Heart right ventricle (tissue), 16 donors: Measurements from ENCODE around the gene DHRS1. TPM values are rescaled to one million over a fixed set of nuclear protein-coding genes. Genes with fewer than 3 reads are reported as not detected.
A peak's percentile ranks its signal among the peaks of the same experiment; 100 is the strongest.

ENCODE experiments used
- ATAC-seq, 8 donors: fragments of 200-7000 bp; cut with Tn5 transposase; one replicate each; pipeline ENCODE4 v1.9.1; 2020; ENCODE audit warnings: mild to moderate bottlenecking in 8 of 8, moderate library complexity in 8 of 8, moderate number of reproducible peaks in 1 of 8
- DNase-seq, 2 donors: peaks; one replicate each; pipeline ENCODE4 v3.0.0-alpha.2; 2020
- H3K27ac ChIP-seq, 10 donors: fragments of 200-600 bp; sonication (generic) in 2 of 10; one replicate each; pipeline versions ENCODE4 v1.5.0 to v1.8.0; 2020 to 2022; ENCODE audit warnings: mild to moderate bottlenecking in 3 of 10
- H3K27me3 ChIP-seq, 7 donors: fragments of 200-600 bp; one replicate each; pipeline ENCODE4 v1.8.0; 2021 to 2022; ENCODE audit warnings: mild to moderate bottlenecking in 2 of 7
- H3K36me3 ChIP-seq, 9 donors: fragments of 200-600 bp; sonication (generic) in 1 of 9; one replicate each; pipeline versions ENCODE4 v1.5.0 to v1.8.0; 2020 to 2022; ENCODE audit warnings: mild to moderate bottlenecking in 2 of 9
- H3K4me1 ChIP-seq, 9 donors: fragments of 200-600 bp; sonication (generic) in 1 of 9; one replicate each; pipeline versions ENCODE4 v1.5.0 to v1.8.0; 2020 to 2022; ENCODE audit warnings: mild to moderate bottlenecking in 4 of 9
- H3K4me3 ChIP-seq, 10 donors: fragments of 200-600 bp; sonication (generic) in 2 of 10; one replicate each; pipeline versions ENCODE4 v1.5.0 to v1.8.0; 2020 to 2022; ENCODE audit warnings: mild to moderate bottlenecking in 7 of 10, moderate library complexity in 2 of 10
- H3K9me3 ChIP-seq, 11 donors: fragments of 200-600 bp in 10 of 11; sonication (generic) in 2 of 11; one replicate each; pipeline versions ENCODE4 v1.5.0 to v1.8.0; 2013 to 2022; ENCODE audit warnings: mild to moderate bottlenecking in 2 of 11, control low read depth in 1 of 11, moderate library complexity in 1 of 11
- WGBS, 2 donors: extraction: QIAGEN DNeasy Blood & Tissue Kit; methylation state at CpG; one replicate each; pipeline ENCODE4 v1.1.7; 2013; ENCODE audit warnings: inconsistent platforms in 1 of 2; 5-methylcytosine and 5-hydroxymethylcytosine counted together
- intact Hi-C, 10 donors: fragments of 100-400 bp; cut with DNase I; formaldehyde crosslinking; loops; one replicate each; pipeline versions ENCODE4 v1.11.1 to v1.14.2; 2022
- polyA plus RNA-seq, 2 donors: library from polyadenylated mRNA; stranded (reverse); fragments of 200-250 nt; gene quantifications; one replicate each; pipeline ENCODE4 v1.2.3, GENCODE V29; 2013
- total RNA-seq, 10 donors: library from RNA; stranded (reverse); fragmentation: NEBNext Ultra II Directional in 3 of 10; extraction: Animal tissue kit (Norgen Biotek cat#: 25700) in 3 of 10; gene quantifications; one replicate each; pipeline versions ENCODE4 v1.2.1 to v1.2.4, GENCODE V29; 2021 to 2023
- TF ChIP-seq, protein P1 (sequence below), 9 donors: fragments of 200-600 bp; sonication (generic) in 2 of 9; IDR thresholded peaks; one replicate each; pipeline versions ENCODE4 v1.5.0 to v1.8.0; 2021 to 2022; ENCODE audit warnings: antibody characterized with exemption in 9 of 9, mild to moderate bottlenecking in 5 of 9, moderate library complexity in 1 of 9
- donor health status: Arrhythmogenic right ventricular cardiomyopathy.
- donor health status: ischemic (EF 13 %, LVEDD 7.1; RV severe dilation, severe dysfunction).
- donor health status: healthy with polysubstance abuse.
- donor health status: DM: no; HTN: yes; CAD: no.
- donor health status: DM: no; HTN: no; CAD: no.
- donor health status: ischemic (EF 25% LVEDD 6.9; RV normal size, moderate dysfunction).
- donor health status: ischemic (EF 25% LVEDD 5.7; RV mildly dilated, moderate dysfunction).
- donor health status: healthy.
- donor health status: DM: yes; HTN: yes; CAD: no.
- donor health status: Ischemic cardiomyopathy.
- donor health status: ischemic (EF 35%, LVEDD 5.7; RV mildly dilated, moderate dysfunction).
- donor health status: nonischemic (EF 11% LVEDD 7.7; RV severe dilation, severe dysfunction).
- donor health status: DM: yes; HTN: yes; CAD: no.
- donor health status: PGD.
- donor health status: ischemic (EF 29% LVEDD 5.4; RV normal size, mild dysfunction).
- donor health status: nonischemic (EF 23%, LVEDD 6.1; RV moderate dilation, normal function).

Gene DHRS1
- total and polyA plus RNA-seq, 12 donors, result 6.9 to 11.6 (median 9.0) TPM

GRCh38 chr14:24335461-24336171 is 36.0 kb upstream of the DHRS1 start:
- TF ChIP-seq, protein P1, sequence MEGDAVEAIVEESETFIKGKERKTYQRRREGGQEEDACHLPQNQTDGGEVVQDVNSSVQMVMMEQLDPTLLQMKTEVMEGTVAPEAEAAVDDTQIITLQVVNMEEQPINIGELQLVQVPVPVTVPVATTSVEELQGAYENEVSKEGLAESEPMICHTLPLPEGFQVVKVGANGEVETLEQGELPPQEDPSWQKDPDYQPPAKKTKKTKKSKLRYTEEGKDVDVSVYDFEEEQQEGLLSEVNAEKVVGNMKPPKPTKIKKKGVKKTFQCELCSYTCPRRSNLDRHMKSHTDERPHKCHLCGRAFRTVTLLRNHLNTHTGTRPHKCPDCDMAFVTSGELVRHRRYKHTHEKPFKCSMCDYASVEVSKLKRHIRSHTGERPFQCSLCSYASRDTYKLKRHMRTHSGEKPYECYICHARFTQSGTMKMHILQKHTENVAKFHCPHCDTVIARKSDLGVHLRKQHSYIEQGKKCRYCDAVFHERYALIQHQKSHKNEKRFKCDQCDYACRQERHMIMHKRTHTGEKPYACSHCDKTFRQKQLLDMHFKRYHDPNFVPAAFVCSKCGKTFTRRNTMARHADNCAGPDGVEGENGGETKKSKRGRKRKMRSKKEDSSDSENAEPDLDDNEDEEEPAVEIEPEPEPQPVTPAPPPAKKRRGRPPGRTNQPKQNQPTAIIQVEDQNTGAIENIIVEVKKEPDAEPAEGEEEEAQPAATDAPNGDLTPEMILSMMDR (IDR thresholded peaks at IDR 0.05), result no peak
- Histone ChIP-seq H3K9me3 (no peaks in the 10 kb centered on the region), H3K4me1 (peaks cover 12 to 83% (median 56%) of the 10 kb centered on the region in 9 donors), H3K36me3 (peaks cover 0 to 38% (median 0%) of the 10 kb centered on the region in 9 donors), H3K27ac (peak overlapping the region; percentile 86 to 98 (median 94)), H3K4me3 (peak overlapping the region in 9 of 10 donors; percentile 63 to 88 (median 70)), H3K27me3 (peaks cover 0 to 59% (median 26%) of the 10 kb centered on the region in 7 donors)
- ATAC-seq, result no peak
- no peak for DNase-seq
- 66 to 67% methylated on average over 12 of the region's 12 CpGs for WGBS, 2 donors
- intact Hi-C loops, result loop anchor here in 5 of 10 donors (1.0 to 2.0 kb wide), 3 partner anchors 31 to 101 kb away; no protein-coding TSS in a partner anchor

DNA sequence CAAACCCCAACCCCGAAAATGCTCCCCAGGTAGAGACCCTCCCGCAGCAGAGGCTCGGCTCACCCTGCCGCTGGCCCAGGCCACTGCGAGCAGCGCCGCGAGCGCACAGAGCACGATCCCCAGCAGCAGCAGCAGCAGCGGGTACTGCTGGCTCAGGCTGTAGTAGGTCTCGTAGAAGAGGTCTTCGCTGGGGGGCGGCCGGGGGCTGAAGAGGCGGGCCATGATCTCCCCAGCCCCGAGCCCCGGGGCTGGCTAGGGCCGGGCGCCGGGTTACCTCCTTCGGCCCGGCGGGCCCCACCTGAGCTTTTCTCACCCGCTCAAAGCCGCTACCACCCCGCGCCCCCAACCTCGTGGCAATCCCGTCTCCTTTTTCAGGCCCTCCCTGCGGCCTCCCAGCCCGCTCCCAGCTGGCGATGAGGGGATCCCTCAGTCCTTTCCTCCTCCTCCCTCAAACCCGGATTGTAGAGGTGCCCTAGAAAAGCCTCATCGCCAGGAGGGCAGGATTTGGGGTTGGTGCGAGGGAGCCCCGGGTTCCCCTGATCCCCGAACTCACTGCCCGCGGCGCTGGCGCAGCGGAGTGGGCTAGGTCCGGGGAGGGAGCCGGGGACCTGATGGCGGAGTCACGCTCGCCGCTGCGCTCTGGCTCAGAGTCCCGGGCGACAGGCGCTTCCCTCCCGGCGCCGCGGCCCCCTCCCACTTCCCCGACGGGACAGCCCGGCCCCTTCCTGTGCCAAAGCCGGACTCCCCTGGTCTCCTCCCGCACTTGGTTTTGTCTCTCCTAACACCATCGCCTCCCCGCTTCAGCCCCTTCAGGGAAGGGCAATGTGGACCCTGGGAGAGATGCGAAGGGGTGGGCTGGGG is 35.1 kb upstream of the DHRS1 start, which contains the start of gene ADCY4:
Gene ADCY4 (minus strand): TSS at position 641 of the 861 bp plus-strand sequence. CDS start 419 bp downstream, at position 222.
- TF ChIP-seq, protein P1 (IDR thresholded peaks at IDR 0.05), result no peak
- Histone ChIP-seq H3K36me3 (peaks cover 0 to 38% (median 0%) of the 10 kb centered on the region in 9 donors), H3K9me3 (no peaks in the 10 kb centered on the region), H3K4me1 (peaks cover 12 to 88% (median 55%) of the 10 kb centered on the region in 9 donors), H3K4me3 (peak within 1 kb of the TSS; percentile 47 to 88 (median 70)), H3K27ac (peak within 1 kb of the TSS; percentile 86 to 98 (median 94)), H3K27me3 (peaks cover 0 to 50% (median 25%) of the 10 kb centered on the region in 7 donors)
- intact Hi-C loops, result loop anchor here in 8 of 10 donors (1.0 to 5.0 kb wide), 7 partner anchors 32 to 343 kb away; partner anchors contain the start of genes CBLN3 (in 1 of the 8) and KHNYN (in 1 of the 8)
- DNase-seq, result peak; percentile 70 to 73
- peak; percentile 38 to 72 (median 62) for ATAC-seq
- 2 to 3% methylated on average over 61 to 65 of the region's 65 CpGs for WGBS, 2 donors

- TF ChIP-seq, protein P1 (IDR thresholded peaks at IDR 0.05), result peak; percentile 43 to 75 (median 68)
- ATAC-seq (peak in 7 of 8 donors; percentile 31 to 56 (median 51)), DNase-seq (peak; percentile 43 to 68)
- 27 to 29% methylated on average over 55 to 56 of the region's 56 CpGs for WGBS, 2 donors
- H3K36me3 ChIP-seq, result peaks cover 0 to 48% (median 0%) of the 10 kb centered on the region in 9 donors
- peaks cover 0 to 35% (median 24%) of the 10 kb centered on the region in 7 donors for H3K27me3 ChIP-seq
- intact Hi-C loops, result loop anchor here (2.0 to 5.0 kb wide), 7 partner anchors 80 to 345 kb away; partner anchors contain the start of genes CBLN3 (in 1 of the 10) and KHNYN (in 1 of the 10)
- peak overlapping the region in 9 of 10 donors; percentile 14 to 88 (median 70) for H3K4me3 ChIP-seq
- H3K4me1 ChIP-seq, result peaks cover 6 to 92% (median 37%) of the 10 kb centered on the region in 9 donors
- H3K9me3 ChIP-seq, result no peaks in the 10 kb centered on the region
- H3K27ac ChIP-seq, result peak overlapping the region in 3 of 10 donors; percentile 15 to 97 (median 90)
Measured at GRCh38 chr14:24332268-24332993, 32.9 kb upstream of the DHRS1 start.
